Left lung (tissue), 10 donors: ENCODE results near the gene TAOK2. TPM values are rescaled to one million over a fixed set of nuclear protein-coding genes. Genes with fewer than 3 reads are reported as not detected.
A peak's percentile ranks its signal among the peaks of the same experiment; 100 is the strongest.

Experiments
- ATAC-seq: fragments of 200-7000 bp; cut with Tn5 transposase; one replicate; pipeline ENCODE4 v1.9.1; 2020; ENCODE audit warnings: moderate library complexity
- DNase-seq, 4 donors: peaks; one replicate each; pipeline ENCODE4 v3.0.0-alpha.2; 2013 to 2020
- H3K27ac ChIP-seq, 2 donors: fragments of 200-600 bp; sonication (generic) in 1 of 2; one replicate each; pipeline versions ENCODE4 v1.5.0 to v1.8.0; 2020 to 2021
- H3K27me3 ChIP-seq, 2 donors: fragments of 200-600 bp; sonication (generic) in 1 of 2; one replicate each; pipeline versions ENCODE4 v1.5.0 to v1.8.0; 2020 to 2021
- H3K36me3 ChIP-seq, 2 donors: fragments of 200-600 bp; sonication (generic) in 1 of 2; one replicate each; pipeline versions ENCODE4 v1.5.0 to v1.8.0; 2020 to 2021
- H3K4me1 ChIP-seq, 2 donors: fragments of 200-600 bp; one replicate each; pipeline ENCODE4 v1.8.0; 2021
- H3K4me3 ChIP-seq, 2 donors: fragments of 200-600 bp; sonication (generic) in 1 of 2; one replicate each; pipeline versions ENCODE4 v1.5.0 to v1.8.0; 2020 to 2021; ENCODE audit warnings: mild to moderate bottlenecking in 1 of 2
- H3K9me3 ChIP-seq, 2 donors: fragments of 200-600 bp; sonication (generic) in 1 of 2; one replicate each; pipeline versions ENCODE4 v1.5.0 to v1.8.0; 2020 to 2021
- CTCF ChIP-seq, 2 donors: fragments of 200-600 bp; sonication (generic) in 1 of 2; IDR thresholded peaks; one replicate each; pipeline versions ENCODE4 v1.5.0 to v1.8.0; 2021; ENCODE audit warnings: antibody characterized with exemption in 2 of 2
- intact Hi-C, 2 donors: fragments of 100-400 bp; cut with DNase I; formaldehyde crosslinking; loops; one replicate each; pipeline versions ENCODE4 v1.11.2 to v1.14.2; 2022
- polyA plus RNA-seq, 6 donors: library from polyadenylated mRNA; unstranded; fragments of 120-200 nt; gene quantifications; one replicate each; pipeline ENCODE4 v1.2.1, GENCODE V29; 2013; ENCODE audit not compliant: insufficient read length in 6 of 6
- total RNA-seq, 2 donors: library from RNA; stranded (reverse); fragmentation: NEBNext Ultra II Directional; extraction: Animal tissue kit (Norgen Biotek cat#: 25700); gene quantifications; one replicate each; pipeline ENCODE4 v1.2.1, GENCODE V29; 2021
- donor health status: DM: no; HTN: yes; CAD: no.
- donor health status: DM: no; HTN: no; CAD: no.

TAOK2 gene
- total and polyA plus RNA-seq, 8 donors: 47.5 to 71.4 (median 57.4) TPM

- Histone ChIP-seq H3K36me3 (peaks cover 0 to 42% of the 10 kb centered on the region in 2 donors), H3K4me1 (peaks cover 29 to 47% of the 10 kb centered on the region in 2 donors), H3K27ac (peak overlapping the region; percentile 88 to 91), H3K27me3 (no peaks in the 10 kb centered on the region), H3K9me3 (no peaks in the 10 kb centered on the region), H3K4me3 (peak overlapping the region; percentile 81 to 97)
- no peak for ATAC-seq
- intact Hi-C loops: no loop called here
- DNase-seq: no peak
- no peak for TF ChIP-seq CTCF (IDR thresholded peaks at IDR 0.05)
These were observed 1.5 kb downstream of the TAOK2 start for GRCh38 chr16:29975134-29975538.

GRCh38 chr16:29975811-29976511 lies 2.3 kb downstream of the TAOK2 start:
- ATAC-seq: peak; percentile 1
- Histone ChIP-seq H3K36me3 (peaks cover 0 to 44% of the 10 kb centered on the region in 2 donors), H3K9me3 (no peaks in the 10 kb centered on the region), H3K27me3 (no peaks in the 10 kb centered on the region), H3K4me1 (peaks cover 29 to 47% of the 10 kb centered on the region in 2 donors), H3K4me3 (peak overlapping the region; percentile 81 to 97), H3K27ac (peak overlapping the region; percentile 88 to 91)
- intact Hi-C loops: no loop called here
- no peak for TF ChIP-seq CTCF (IDR thresholded peaks at IDR 0.05)
- DNase-seq: peak in 1 of 4 donors; percentile 34

GRCh38 chr16:29977063-29977825 lies 3.6 kb downstream of the TAOK2 start:
- Histone ChIP-seq H3K27me3 (no peaks in the 10 kb centered on the region), H3K27ac (peak overlapping the region; percentile 9 to 91), H3K36me3 (peaks cover 0 to 47% of the 10 kb centered on the region in 2 donors), H3K4me1 (peaks cover 29 to 47% of the 10 kb centered on the region in 2 donors), H3K4me3 (peak overlapping the region in 1 of 2 donors; percentile 97), H3K9me3 (no peaks in the 10 kb centered on the region)
- intact Hi-C loops: no loop called here
- DNase-seq (no peak), ATAC-seq (no peak)
- no peak for TF ChIP-seq CTCF (IDR thresholded peaks at IDR 0.05)

GRCh38 chr16:29978081-29978480 lies 4.4 kb downstream of the TAOK2 start:
- peaks cover 27 to 45% of the 10 kb centered on the region in 2 donors for H3K4me1 ChIP-seq
- DNase-seq: peak in 1 of 4 donors; percentile 4
- intact Hi-C loops: no loop called here
- peak overlapping the region in 1 of 2 donors; percentile 91 for H3K27ac ChIP-seq
- no peak overlapping the region for H3K4me3 ChIP-seq
- peaks cover 0 to 56% of the 10 kb centered on the region in 2 donors for H3K36me3 ChIP-seq
- TF ChIP-seq CTCF (IDR thresholded peaks at IDR 0.05): no peak
- H3K27me3 ChIP-seq: no peaks in the 10 kb centered on the region
- H3K9me3 ChIP-seq: no peaks in the 10 kb centered on the region
- no peak for ATAC-seq
